HG03060 (cell line): ENCODE data around the gene PSMD8.
"Not testable (repeated sequence)": the region's sequence is repeated elsewhere in the genome, so short reads cannot be mapped to it uniquely, and the experiment has no call there.

Source experiments
- ATAC-seq: cut with Tn5 transposase; IDR thresholded peaks from one replicate; pipeline ENCODE4 v1.9.1; 2021; ENCODE audit warnings: low read depth, moderate number of reproducible peaks; ENCODE audit not compliant: unreplicated experiment

Gene PSMD8

GRCh38 chr19:38374332-38375097, at the start of gene PSMD8:
TSS of gene PSMD8 (plus strand) at chr19:38374571. CDS start at chr19:38374602, 31 bp downstream.
- ATAC-seq: peak; percentile 92

- no peak for ATAC-seq
Measured at GRCh38 chr19:38326591-38326990, 47.8 kb upstream of the PSMD8 start.

- no peak for ATAC-seq
Measured at GRCh38 chr19:38329651-38330050, 44.7 kb upstream of the PSMD8 start.

GRCh38 chr19:38331728-38332127, 42.6 kb upstream of the PSMD8 start:
- no peak for ATAC-seq

GRCh38 chr19:38333245-38333644, 41.1 kb upstream of the PSMD8 start:
- no peak for ATAC-seq

GRCh38 chr19:38335949-38336637, 38.3 kb upstream of the PSMD8 start:
- peak; percentile 58 for ATAC-seq

- ATAC-seq: peak; percentile 44
Measured at GRCh38 chr19:38336638-38337359, 37.6 kb upstream of the PSMD8 start.

- ATAC-seq: no peak
Measured at GRCh38 chr19:38337360-38337653, 37.1 kb upstream of the PSMD8 start.

- not testable (repeated sequence) for ATAC-seq
Measured at GRCh38 chr19:38339011-38339410, 35.4 kb upstream of the PSMD8 start.

- ATAC-seq: no peak
Measured at GRCh38 chr19:38340927-38341326, 33.4 kb upstream of the PSMD8 start.

GRCh38 chr19:38346837-38347236, 27.5 kb upstream of the PSMD8 start:
- ATAC-seq: no peak

- ATAC-seq: no peak
Measured at GRCh38 chr19:38350883-38351282, 23.5 kb upstream of the PSMD8 start.

- no peak for ATAC-seq
Measured at GRCh38 chr19:38351865-38352395, 22.4 kb upstream of the PSMD8 start.

GRCh38 chr19:38352611-38353010, 21.8 kb upstream of the PSMD8 start:
- no peak for ATAC-seq

GRCh38 chr19:38355728-38356725, 18.3 kb upstream of the PSMD8 start:
- ATAC-seq: no peak

- no peak for ATAC-seq
Measured at GRCh38 chr19:38358071-38358470, 16.3 kb upstream of the PSMD8 start.

- no peak for ATAC-seq
Measured at GRCh38 chr19:38359242-38360021, 14.9 kb upstream of the PSMD8 start.

GRCh38 chr19:38360351-38360750, 14.0 kb upstream of the PSMD8 start:
- ATAC-seq: no peak
